Glutamatergic neuron (in vitro differentiated cells): Measurements from ENCODE around the gene CDR2. TPM values are rescaled to one million over a fixed set of nuclear protein-coding genes. Genes with fewer than 3 reads are reported as not detected.

Source experiments
- DNase-seq: peaks from one replicate; pipeline ENCODE4 v3.0.0; 2022
- H3K27ac Mint-ChIP-seq: one replicate; pipeline ENCODE4 v1.8.0; 2020; ENCODE audit warnings: mild to moderate bottlenecking, mixed read lengths, inconsistent platforms; ENCODE audit not compliant: unreplicated experiment
- H3K27me3 Mint-ChIP-seq: one replicate; pipeline ENCODE4 v1.8.0; 2020; ENCODE audit warnings: mild to moderate bottlenecking, moderate library complexity, mixed read lengths, inconsistent platforms; ENCODE audit not compliant: unreplicated experiment
- H3K36me3 Mint-ChIP-seq: one replicate; pipeline ENCODE4 v1.8.0; 2020; ENCODE audit warnings: mild to moderate bottlenecking, mixed read lengths, inconsistent platforms; ENCODE audit not compliant: unreplicated experiment
- H3K4me1 Mint-ChIP-seq: one replicate; pipeline ENCODE4 v1.8.0; 2020; ENCODE audit warnings: mild to moderate bottlenecking, low read depth, mixed read lengths, inconsistent platforms; ENCODE audit not compliant: unreplicated experiment
- H3K4me3 Mint-ChIP-seq: one replicate; pipeline ENCODE4 v1.8.0; 2020; ENCODE audit warnings: mild to moderate bottlenecking, mixed read lengths, inconsistent platforms; ENCODE audit not compliant: unreplicated experiment
- H3K9me3 Mint-ChIP-seq: one replicate; pipeline ENCODE4 v1.8.0; 2020; ENCODE audit warnings: mild to moderate bottlenecking, moderate library complexity, mixed read lengths, inconsistent platforms; ENCODE audit not compliant: unreplicated experiment
- CTCF ChIP-seq: fragments of 200-600 bp; sonication (generic); IDR thresholded peaks from one replicate; pipeline ENCODE4 v1.5.0; 2021; ENCODE audit not compliant: partially characterized antibody, unreplicated experiment
- total RNA-seq: library from RNA; stranded (reverse); fragmentation: NEBNext Ultra II Directional; extraction: Animal tissue kit (Norgen Biotek cat#: 25700); gene quantifications from one replicate; pipeline ENCODE4 v1.2.1, GENCODE V29; 2021; ENCODE audit not compliant: unreplicated experiment

CDR2 gene
- total RNA-seq, 1 donor from 2014 or later = 8.5 TPM

GRCh38 chr16:22359679-22360078 lies 14.7 kb downstream of the CDR2 start:
- Mint-ChIP-seq H3K9me3 (no peaks in the 10 kb centered on the region), H3K36me3 (no peaks in the 10 kb centered on the region), H3K4me1 (peaks cover 14% of the 10 kb centered on the region), H3K4me3 (no peak overlapping the region), H3K27me3 (no peaks in the 10 kb centered on the region), H3K27ac (no peak overlapping the region)
- TF ChIP-seq CTCF = no peak
- DNase-seq = no peak

DNA sequence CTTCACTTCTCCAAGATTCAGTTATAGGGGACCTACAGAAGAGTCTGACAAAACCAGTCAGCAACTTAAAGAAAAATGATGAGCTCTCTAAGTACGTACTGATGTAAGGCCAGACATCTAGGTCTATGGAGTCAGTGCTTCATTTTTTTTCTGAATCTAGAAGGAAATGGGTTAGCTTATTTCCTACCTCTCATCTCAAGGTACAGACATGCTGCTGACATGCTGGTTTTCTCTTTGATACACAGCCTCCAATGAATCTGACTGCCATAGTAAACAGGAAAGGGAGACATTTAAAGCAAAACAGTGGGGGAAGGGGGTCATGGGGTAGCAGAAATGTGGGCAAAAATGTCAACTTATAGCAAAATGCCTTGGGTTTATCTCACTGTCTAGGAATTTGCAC lies 16.4 kb downstream of the CDR2 start:
- Mint-ChIP-seq H3K27me3 (no peaks in the 10 kb centered on the region), H3K27ac (peak overlapping the region; percentile 46), H3K4me1 (peaks cover 16% of the 10 kb centered on the region), H3K36me3 (no peaks in the 10 kb centered on the region), H3K4me3 (no peak overlapping the region), H3K9me3 (no peaks in the 10 kb centered on the region)
- DNase-seq = no peak
- no peak for TF ChIP-seq CTCF

DNA sequence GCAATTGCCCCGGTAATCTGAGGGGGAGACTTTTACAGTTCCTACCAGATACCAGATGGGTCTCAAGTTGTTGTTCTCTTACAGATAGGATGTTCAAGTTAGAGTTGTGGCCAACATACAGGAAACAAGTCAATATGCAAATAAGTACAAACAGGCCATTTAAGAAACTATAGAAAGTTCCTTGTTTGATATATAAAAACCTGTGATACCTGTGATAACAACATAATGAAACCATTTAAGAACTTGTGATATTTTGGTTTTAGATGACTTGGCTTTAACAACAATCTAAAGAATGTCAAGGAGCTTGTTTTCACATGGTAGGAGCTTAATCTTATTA lies 16.8 kb downstream of the CDR2 start:
- Mint-ChIP-seq H3K4me1 (peaks cover 16% of the 10 kb centered on the region), H3K27me3 (no peaks in the 10 kb centered on the region), H3K36me3 (no peaks in the 10 kb centered on the region), H3K27ac (no peak overlapping the region), H3K9me3 (no peaks in the 10 kb centered on the region), H3K4me3 (no peak overlapping the region)
- no peak for TF ChIP-seq CTCF
- no peak for DNase-seq

DNA sequence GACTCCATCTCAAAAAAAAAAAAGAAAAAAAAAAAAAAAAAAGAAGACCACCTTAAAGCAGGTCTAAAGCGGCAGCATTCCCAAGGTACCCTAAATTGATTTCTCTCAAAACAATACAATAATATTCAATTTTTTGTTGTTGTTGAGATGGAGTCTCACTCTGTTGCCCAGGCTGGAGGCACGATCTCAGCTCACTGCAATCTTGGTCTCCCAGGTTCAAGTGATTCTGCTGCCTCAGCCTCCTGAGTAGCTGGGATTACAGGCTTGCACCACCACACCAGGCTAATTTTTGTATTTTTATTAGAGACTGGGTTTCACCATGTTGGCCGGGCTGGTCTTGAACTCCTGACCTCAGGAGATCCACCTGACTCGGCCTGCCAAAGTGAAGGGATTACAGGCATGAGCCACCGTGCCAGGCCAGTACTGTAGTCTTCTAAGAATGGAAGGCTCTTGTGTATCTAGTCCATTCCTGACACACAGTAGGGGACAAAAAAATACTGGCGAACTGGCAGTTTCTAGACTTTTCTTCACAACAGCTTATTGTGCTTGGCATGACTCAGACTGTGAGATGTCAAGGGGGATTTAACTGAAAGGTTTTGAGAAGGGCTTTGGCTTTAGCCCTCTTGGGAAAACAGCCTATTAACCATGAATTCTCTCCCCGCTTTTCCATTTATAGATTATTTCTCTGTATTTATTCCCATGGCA lies 17.3 kb downstream of the CDR2 start:
- no peak overlapping the region for H3K27ac Mint-ChIP-seq
- DNase-seq = no peak

More for the DNA sequence above, 17.3 kb downstream of the CDR2 start:
- Mint-ChIP-seq H3K4me3 (no peak overlapping the region), H3K36me3 (no peaks in the 10 kb centered on the region), H3K27me3 (no peaks in the 10 kb centered on the region), H3K4me1 (peaks cover 16% of the 10 kb centered on the region), H3K9me3 (no peaks in the 10 kb centered on the region)
- no peak for TF ChIP-seq CTCF
